Keratinocyte (primary cell): ENCODE data around the gene PARD3. TPM values are rescaled to one million over a fixed set of nuclear protein-coding genes. Genes with fewer than 3 reads are reported as not detected.

ENCODE experiments used
- DNase-seq: peaks from one replicate; pipeline ENCODE4 v3.0.0-alpha.2; 2011; ENCODE audit warnings: low read depth, missing footprints, low spot score
- FAIRE-seq: peaks from 2 replicates; lab custom pipeline; 2011; peaks lifted over from hg19 to GRCh38; lab: Jason Lieb, UNC
- H2AFZ ChIP-seq: 2 replicates; pipeline ENCODE4 v1.6.0; 2012; ENCODE audit warnings: low read length, control low read depth, inconsistent platforms; ENCODE audit not compliant: control insufficient read depth
- H3K27ac ChIP-seq: 2 replicates; pipeline ENCODE4 v1.5.1; 2011; ENCODE audit warnings: low read length; ENCODE audit not compliant: control insufficient read depth, insufficient read depth
- H3K27me3 ChIP-seq: 3 replicates; pipeline ENCODE4 v1.6.0; 2011; ENCODE audit warnings: low read length; ENCODE audit not compliant: control insufficient read depth, insufficient read depth; ENCODE audit errors: extremely low read depth
- H3K36me3 ChIP-seq, 2 experiments: 2 replicates in 1 of 2; 3 replicates in 1 of 2; pipeline ENCODE4 v1.5.1; 2011; ENCODE audit warnings: low read length in 2 of 2, mild to moderate bottlenecking in 1 of 2; ENCODE audit not compliant: control insufficient read depth in 2 of 2, insufficient read depth in 2 of 2; ENCODE audit errors: extremely low read depth in 1 of 2
- H3K4me1 ChIP-seq: 3 replicates; pipeline ENCODE4 v1.5.1; 2011; ENCODE audit warnings: low read length; ENCODE audit not compliant: control insufficient read depth, insufficient read depth; ENCODE audit errors: extremely low read depth
- H3K4me2 ChIP-seq: 3 replicates; pipeline ENCODE4 v1.6.0; 2011; ENCODE audit warnings: low read depth, low read length; ENCODE audit not compliant: control insufficient read depth, insufficient read depth; ENCODE audit errors: extremely low read depth
- H3K4me3 ChIP-seq, 3 experiments: fragments of 200-600 bp in 1 of 3; sonication (generic) in 1 of 3; 2 replicates in 2 of 3; 3 replicates in 1 of 3; pipeline ENCODE4 v1.5.1; 2011 to 2016; ENCODE audit warnings: low read length in 3 of 3, mild to moderate bottlenecking in 3 of 3, control low read depth in 2 of 3, inconsistent platforms in 1 of 3, low read depth in 1 of 3, mixed read lengths in 1 of 3, mixed run types in 1 of 3, moderate library complexity in 1 of 3; ENCODE audit not compliant: control insufficient read depth in 2 of 3, insufficient read depth in 2 of 3; ENCODE audit errors: extremely low read depth in 1 of 3
- H3K79me2 ChIP-seq: 2 replicates; pipeline ENCODE4 v1.6.0; 2012; ENCODE audit warnings: low read length; ENCODE audit not compliant: control insufficient read depth, insufficient read depth
- H3K9ac ChIP-seq: 3 replicates; pipeline ENCODE4 v1.6.0; 2011; ENCODE audit warnings: low read length; ENCODE audit not compliant: control insufficient read depth, insufficient read depth; ENCODE audit errors: extremely low read depth
- H3K9me1 ChIP-seq: 3 replicates; pipeline ENCODE4 v1.6.0; 2011; ENCODE audit warnings: low read length; ENCODE audit not compliant: control insufficient read depth, insufficient read depth; ENCODE audit errors: extremely low read depth
- H3K9me3 ChIP-seq: 2 replicates; pipeline ENCODE4 v1.5.1; 2012; ENCODE audit warnings: low read depth, low read length; ENCODE audit not compliant: control insufficient read depth
- H4K20me1 ChIP-seq: 3 replicates; pipeline ENCODE4 v1.6.0; 2011; ENCODE audit warnings: low read length; ENCODE audit not compliant: control insufficient read depth, insufficient read depth; ENCODE audit errors: extremely low read depth
- CTCF ChIP-seq, 3 experiments: IDR thresholded peaks in 1 of 3; conservative IDR thresholded peaks in 1 of 3; optimal IDR thresholded peaks in 1 of 3; 2 replicates in 2 of 3; 3 replicates in 1 of 3; pipeline versions ENCODE3 to v1.5.1; 2011; ENCODE audit warnings: low read length in 3 of 3, mild to moderate bottlenecking in 3 of 3, moderate library complexity in 2 of 3, control low read depth in 1 of 3, inconsistent platforms in 1 of 3; ENCODE audit not compliant: insufficient read depth in 2 of 3; ENCODE audit errors: extremely low read depth in 1 of 3
- EZH2 ChIP-seq: IDR thresholded peaks from one replicate; pipeline ENCODE4 v1.6.1; 2012; ENCODE audit warnings: inconsistent platforms, mild to moderate bottlenecking, low read length, moderate library complexity
- dilution Hi-C: fragments of 300-500 bp; cut with MboI; formaldehyde crosslinking; loops from one replicate; pipeline ENCODE4 v1.7.0; 2020; ENCODE audit warnings: low sequenced_read_pairs; ENCODE audit not compliant: extremely low pct_ligation_motif_present
- polyA plus RNA-seq, 5 experiments: library from polyadenylated mRNA; depleted of rRNA in 3 of 5; stranded (reverse) in 3 of 5; stranded (forward) in 1 of 5; unstranded in 1 of 5; fragments of >200 nt; gene quantifications; 1 replicate in 1 of 5; 2 replicates in 3 of 5; 3 replicates in 1 of 5; pipeline versions ENCODE4 v1.2.1 to v1.2.3, GENCODE V29; 2011 to 2012; ENCODE audit warnings: missing spikeins in 2 of 5, low read depth in 1 of 5, low replicate concordance in 1 of 5

Gene PARD3
- polyA plus RNA-seq, 1 donor (not counting 4 experiments of a cell fraction or from before 2014, with no cell fraction given) = 46.4 TPM

GRCh38 chr10:34386921-34387320 lies 428.2 kb downstream of the PARD3 start:
- no peaks in the 10 kb centered on the region for H3K9me3 ChIP-seq
- no peak overlapping the region for H2AFZ ChIP-seq
- no peak for TF ChIP-seq CTCF (optimal IDR thresholded peaks at IDR 0.05 in 1 of 3, IDR thresholded peaks at IDR 0.05 in 1 of 3, conservative IDR thresholded peaks at IDR 0.05 in 1 of 3; ENCODE audit: extremely low read depth in 1 of 3, insufficient read depth in 2 of 3, low read length in 3 of 3)
- TF ChIP-seq EZH2 = no peak
- FAIRE-seq = no peak
- H4K20me1 ChIP-seq = no peaks in the 10 kb centered on the region
- H3K79me2 ChIP-seq = no peaks in the 10 kb centered on the region
- H3K9ac ChIP-seq = no peak overlapping the region
- no peak overlapping the region for H3K4me2 ChIP-seq
- H3K4me3 ChIP-seq = no peak overlapping the region
- H3K4me1 ChIP-seq = no peaks in the 10 kb centered on the region
- H3K36me3 ChIP-seq = peaks cover 0 to 5% of the 10 kb centered on the region in 2 experiments
- H3K27ac ChIP-seq = no peak overlapping the region
- no peaks in the 10 kb centered on the region for H3K9me1 ChIP-seq
- dilution Hi-C loops = no loop called here
- DNase-seq = no peak
- no peaks in the 10 kb centered on the region for H3K27me3 ChIP-seq

GRCh38 chr10:34384372-34384771 lies 430.7 kb downstream of the PARD3 start:
- FAIRE-seq = no peak
- Histone ChIP-seq H3K36me3 (peaks cover 0 to 5% of the 10 kb centered on the region in 2 experiments), H3K9ac (no peak overlapping the region), H3K27me3 (no peaks in the 10 kb centered on the region), H3K4me3 (no peak overlapping the region), H4K20me1 (no peaks in the 10 kb centered on the region), H3K4me1 (no peaks in the 10 kb centered on the region), H3K79me2 (no peaks in the 10 kb centered on the region), H3K27ac (no peak overlapping the region), H3K9me3 (no peaks in the 10 kb centered on the region), H2AFZ (no peak overlapping the region), H3K4me2 (no peak overlapping the region), H3K9me1 (no peaks in the 10 kb centered on the region)
- dilution Hi-C loops = no loop called here
- TF ChIP-seq CTCF (optimal IDR thresholded peaks at IDR 0.05 in 1 of 3, IDR thresholded peaks at IDR 0.05 in 1 of 3, conservative IDR thresholded peaks at IDR 0.05 in 1 of 3; ENCODE audit: extremely low read depth in 1 of 3, insufficient read depth in 2 of 3, low read length in 3 of 3) = no peak
- no peak for TF ChIP-seq EZH2
- no peak for DNase-seq
